Stomach (tissue), 9 donors: ENCODE data around the gene RPL28. TPM values are rescaled to one million over a fixed set of nuclear protein-coding genes. Genes with fewer than 3 reads are reported as not detected.

Source experiments
- DNase-seq, 2 donors: peaks; one replicate each; pipeline versions ENCODE4 v3.0.0 to v3.0.0-alpha.2; 2013 to 2019
- H3K27ac ChIP-seq, 5 donors: fragments of 200-600 bp in 4 of 5; sonication (generic) in 4 of 5; one replicate each; pipeline ENCODE4 v1.5.1; 2013 to 2019; ENCODE audit warnings: mild to moderate bottlenecking in 1 of 5, moderate library complexity in 1 of 5
- H3K27me3 ChIP-seq, 3 donors: fragments of 200-600 bp; sonication (generic); one replicate each; pipeline ENCODE4 v1.5.1; 2017 to 2019; ENCODE audit warnings: mixed run types in 1 of 3
- H3K36me3 ChIP-seq, 4 donors: fragments of 200-600 bp; sonication (generic); 1 replicate in 3 of 4; 2 replicates in 1 of 4; pipeline ENCODE4 v1.5.1; 2016 to 2019
- H3K4me1 ChIP-seq, 4 donors: fragments of 200-600 bp; sonication (generic); one replicate each; pipeline ENCODE4 v1.5.1; 2016 to 2019
- H3K4me3 ChIP-seq, 4 donors: fragments of 200-600 bp; sonication (generic) in 3 of 4; one replicate each; pipeline ENCODE4 v1.5.1; 2016 to 2019; ENCODE audit warnings: mild to moderate bottlenecking in 1 of 4
- H3K9me3 ChIP-seq, 4 donors: fragments of 200-600 bp; sonication (generic); one replicate each; pipeline ENCODE4 v1.5.1; 2016 to 2019
- EP300 ChIP-seq: sonication (generic); formaldehyde crosslinking; IDR thresholded peaks from one replicate; pipeline ENCODE4 v1.6.1; 2017; ENCODE audit warnings: antibody characterized with exemption
- POLR2A ChIP-seq, 4 donors: fragments of 450-650 bp; IDR thresholded peaks; one replicate each; pipeline ENCODE4 v1.6.1; 2016; ENCODE audit warnings: antibody characterized with exemption in 4 of 4, control low read depth in 2 of 4, mild to moderate bottlenecking in 1 of 4, moderate library complexity in 1 of 4
- POLR2AphosphoS5 ChIP-seq, 3 donors: sonication (generic); formaldehyde crosslinking; IDR thresholded peaks; one replicate each; pipeline ENCODE4 v1.6.1; 2016; ENCODE audit warnings: antibody characterized with exemption in 3 of 3
- WGBS, 5 donors: extraction: QIAGEN DNeasy Blood & Tissue Kit in 3 of 5; methylation state at CpG; one replicate each; pipeline versions ENCODE4 v1.1.5 to v1.1.7; 2013 to 2018; 5-methylcytosine and 5-hydroxymethylcytosine counted together
- intact Hi-C: fragments of 100-400 bp; cut with DNase I; formaldehyde crosslinking; loops from one replicate; pipeline ENCODE4 v1.15.1; 2023; ENCODE audit warnings: low total_unique reads
- polyA plus RNA-seq, 3 donors: library from polyadenylated mRNA; stranded (reverse); fragments of 200-250 nt; gene quantifications; one replicate each; pipeline ENCODE4 v1.2.3, GENCODE V29; 2013
- total RNA-seq, 5 donors: library from RNA; depleted of rRNA; stranded (reverse); fragments of >200 nt; gene quantifications; one replicate each; pipeline versions ENCODE4 v1.1.0 to v1.2.3, GENCODE V29; 2014 to 2016
- TF ChIP-seq, protein P1 (sequence below), 7 experiments: fragments of 450-650 bp in 4 of 7; fragments of 200-600 bp in 3 of 7; sonication (generic) in 3 of 7; IDR thresholded peaks; one replicate each; pipeline ENCODE4 v1.5.1; 2016 to 2019; ENCODE audit warnings: antibody characterized with exemption in 7 of 7, control low read depth in 2 of 7, mild to moderate bottlenecking in 1 of 7
- donor health status: healthy with polysubstance abuse.
- donor health status: Bipolar disorder and iron deficiency.
- donor health status: healthy.

The RPL28 gene
- total and polyA plus RNA-seq, 8 donors = 47.5 to 2,388 (median 624) TPM

DNA sequence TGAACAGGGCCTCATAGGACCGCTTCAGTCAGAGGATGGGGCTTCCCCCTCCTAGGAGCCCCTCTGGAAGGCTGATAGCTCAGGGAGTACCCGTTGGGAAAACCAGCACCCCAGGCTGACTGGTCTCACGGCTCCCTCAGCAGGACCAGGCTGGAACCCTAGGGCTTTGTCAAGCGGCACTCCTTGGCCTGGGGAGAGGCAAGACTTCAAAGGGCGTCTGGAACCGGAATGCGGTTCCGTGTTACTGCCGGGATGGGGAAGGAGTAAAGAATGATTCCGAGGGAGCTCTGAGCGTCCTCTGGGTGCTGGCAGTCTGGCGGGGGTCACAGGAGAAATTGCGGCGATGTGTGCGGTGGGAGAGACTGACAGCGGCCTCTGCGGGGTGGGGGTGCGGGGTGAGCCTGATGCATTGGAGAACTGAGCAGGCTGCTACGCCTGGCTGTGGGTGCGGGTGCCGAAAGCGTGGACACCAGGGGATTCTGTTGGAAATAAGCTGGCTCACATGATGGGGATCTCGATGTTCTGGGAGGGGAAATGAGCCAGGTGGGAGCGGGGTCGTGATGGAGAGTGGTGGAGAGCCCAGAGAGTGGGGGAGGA is 33.1 kb upstream of the RPL28 start:
- peaks cover 27 to 82% (median 42%) of the 10 kb centered on the region in 3 donors for H3K27me3 ChIP-seq
- peaks cover 18 to 24% (median 22%) of the 10 kb centered on the region in 4 donors for H3K4me1 ChIP-seq
- no peak for TF ChIP-seq POLR2AphosphoS5 (IDR thresholded peaks at IDR 0.05)
- no peak for TF ChIP-seq EP300
- no peak for TF ChIP-seq POLR2A (IDR thresholded peaks at IDR 0.05)
- TF ChIP-seq, protein P1, sequence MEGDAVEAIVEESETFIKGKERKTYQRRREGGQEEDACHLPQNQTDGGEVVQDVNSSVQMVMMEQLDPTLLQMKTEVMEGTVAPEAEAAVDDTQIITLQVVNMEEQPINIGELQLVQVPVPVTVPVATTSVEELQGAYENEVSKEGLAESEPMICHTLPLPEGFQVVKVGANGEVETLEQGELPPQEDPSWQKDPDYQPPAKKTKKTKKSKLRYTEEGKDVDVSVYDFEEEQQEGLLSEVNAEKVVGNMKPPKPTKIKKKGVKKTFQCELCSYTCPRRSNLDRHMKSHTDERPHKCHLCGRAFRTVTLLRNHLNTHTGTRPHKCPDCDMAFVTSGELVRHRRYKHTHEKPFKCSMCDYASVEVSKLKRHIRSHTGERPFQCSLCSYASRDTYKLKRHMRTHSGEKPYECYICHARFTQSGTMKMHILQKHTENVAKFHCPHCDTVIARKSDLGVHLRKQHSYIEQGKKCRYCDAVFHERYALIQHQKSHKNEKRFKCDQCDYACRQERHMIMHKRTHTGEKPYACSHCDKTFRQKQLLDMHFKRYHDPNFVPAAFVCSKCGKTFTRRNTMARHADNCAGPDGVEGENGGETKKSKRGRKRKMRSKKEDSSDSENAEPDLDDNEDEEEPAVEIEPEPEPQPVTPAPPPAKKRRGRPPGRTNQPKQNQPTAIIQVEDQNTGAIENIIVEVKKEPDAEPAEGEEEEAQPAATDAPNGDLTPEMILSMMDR (IDR thresholded peaks at IDR 0.05) = no peak
- no peak overlapping the region for H3K4me3 ChIP-seq
- peaks cover 0 to 1% (median under 1%) of the 10 kb centered on the region in 4 donors for H3K36me3 ChIP-seq
- DNase-seq = no peak
- intact Hi-C loops = no loop called here
- H3K9me3 ChIP-seq = no peaks in the 10 kb centered on the region
- no peak overlapping the region for H3K27ac ChIP-seq
- 49 to 67% (median 57%) methylated on average over 25 of the region's 25 CpGs for WGBS, 5 donors

DNA sequence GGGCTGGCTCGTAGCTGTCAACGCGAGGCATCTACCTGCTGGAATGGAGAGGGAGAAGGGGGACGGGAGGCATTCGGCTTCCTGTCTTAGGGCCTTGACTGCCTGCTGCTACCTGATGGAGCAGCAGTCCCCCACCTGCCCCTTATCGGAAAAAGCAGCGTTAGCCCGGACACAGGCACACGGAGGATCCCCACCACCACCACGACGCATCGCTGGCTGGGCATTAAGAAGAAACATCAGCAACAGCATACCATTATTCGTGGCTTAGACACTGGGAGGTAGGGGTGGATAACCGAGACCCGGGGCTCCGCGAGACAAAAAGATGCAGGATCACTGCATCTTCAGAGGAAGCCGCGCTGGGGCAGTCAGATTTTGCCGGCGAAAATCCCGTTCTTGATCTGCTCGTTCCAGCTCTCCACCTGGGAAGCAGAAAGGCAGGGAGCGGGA is 32.4 kb upstream of the RPL28 start:
- H3K9me3 ChIP-seq = no peaks in the 10 kb centered on the region
- H3K27ac ChIP-seq = no peak overlapping the region
- TF ChIP-seq EP300 = no peak
- TF ChIP-seq, protein P1 (IDR thresholded peaks at IDR 0.05) = no peak
- H3K36me3 ChIP-seq = no peaks in the 10 kb centered on the region
- intact Hi-C loops = no loop called here
- H3K27me3 ChIP-seq = peaks cover 27 to 82% (median 42%) of the 10 kb centered on the region in 3 donors
- WGBS, 5 donors = 3 to 9% (median 3%) methylated on average over 21 to 24 of the region's 24 CpGs
- H3K4me1 ChIP-seq = peaks cover 18 to 24% (median 22%) of the 10 kb centered on the region in 4 donors
- peak overlapping the region; percentile 34 to 59 (median 41) for H3K4me3 ChIP-seq
- DNase-seq = no peak

DNA sequence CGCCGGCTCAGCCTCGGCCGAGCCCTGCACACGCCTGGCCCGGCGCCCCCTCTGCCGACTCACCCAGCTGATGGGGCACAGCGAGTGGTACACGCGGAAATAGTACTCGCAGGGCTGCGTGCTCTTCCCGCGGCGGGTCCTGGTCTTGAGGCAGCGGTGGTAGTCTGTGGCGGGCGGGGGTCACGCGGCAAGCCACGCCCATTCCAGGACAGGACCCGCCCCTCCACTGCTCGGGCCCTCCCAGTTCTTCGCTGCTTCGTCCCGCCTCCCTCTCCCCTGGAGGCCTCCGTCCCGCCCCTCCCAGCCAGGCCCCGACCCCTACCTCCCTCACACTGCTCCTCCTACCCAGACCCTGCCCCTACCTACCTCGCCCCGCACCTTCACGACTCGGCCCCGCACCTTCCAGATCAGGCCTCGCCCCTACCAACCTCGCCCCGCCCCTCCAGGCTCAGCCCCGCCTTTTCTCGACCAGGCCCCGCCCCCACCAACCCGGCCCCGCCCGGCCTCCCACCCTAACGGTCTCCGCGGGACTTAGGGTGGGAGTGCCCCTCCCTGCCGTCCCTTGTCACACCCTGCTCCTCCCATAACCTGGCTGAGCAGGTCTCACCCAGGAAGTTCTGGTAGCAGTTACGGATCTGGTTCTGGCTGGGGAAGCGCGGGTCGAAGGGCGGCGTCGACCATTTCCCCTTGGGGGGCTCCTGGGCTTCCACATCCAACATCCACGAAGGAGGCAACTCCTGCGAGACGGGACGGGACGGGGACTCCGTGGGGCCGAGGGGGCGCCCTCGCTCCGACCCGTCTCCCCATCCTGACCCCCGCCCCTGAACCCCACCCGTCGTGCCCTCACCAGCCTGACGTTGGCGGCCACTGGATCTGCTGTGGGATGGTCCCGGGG is 31.7 kb upstream of the RPL28 start:
- peaks cover 27 to 82% (median 42%) of the 10 kb centered on the region in 3 donors for H3K27me3 ChIP-seq
- peak; percentile 79 to 85 for DNase-seq
- no peak overlapping the region for H3K27ac ChIP-seq
- H3K9me3 ChIP-seq = no peaks in the 10 kb centered on the region
- intact Hi-C loops = no loop called here
- H3K36me3 ChIP-seq = no peaks in the 10 kb centered on the region
- WGBS, 5 donors = 1 to 3% (median 2%) methylated on average over 23 to 72 of the region's 72 CpGs
- H3K4me3 ChIP-seq = peak overlapping the region; percentile 34 to 59 (median 41)
- TF ChIP-seq POLR2AphosphoS5 (IDR thresholded peaks at IDR 0.05) = peak in 1 of 3 donors; percentile 8
- TF ChIP-seq, protein P1 (IDR thresholded peaks at IDR 0.05) = no peak
- H3K4me1 ChIP-seq = peaks cover 18 to 24% (median 22%) of the 10 kb centered on the region in 4 donors

DNA sequence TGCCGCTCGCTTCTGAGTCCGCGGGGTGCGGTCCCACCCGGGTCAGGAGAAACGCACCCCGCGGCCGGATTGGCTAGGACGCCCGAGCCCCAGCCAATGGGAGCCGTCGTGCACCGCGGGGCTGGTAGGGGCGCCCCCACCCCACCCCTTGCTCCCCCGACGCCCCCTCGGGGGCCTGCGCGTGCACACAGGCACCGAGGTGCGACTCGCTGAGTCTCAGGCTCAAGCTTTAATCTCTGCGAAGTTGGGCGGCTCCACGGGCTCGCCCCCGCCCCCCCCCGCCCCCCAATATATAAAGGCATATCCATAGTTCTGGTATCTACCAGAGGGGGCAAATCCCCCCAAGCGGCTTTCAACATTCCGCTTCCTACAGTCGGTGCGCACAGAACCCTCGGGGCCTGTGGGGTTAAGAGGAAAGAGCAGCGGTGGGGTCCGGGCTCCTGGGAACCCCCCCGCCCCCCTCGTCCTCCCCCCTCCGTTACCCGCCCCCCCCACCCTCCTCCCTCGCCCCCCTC is 31.0 kb upstream of the RPL28 start, which contains the start of gene COX6B2:
Gene COX6B2 (minus strand): TSS at position 22 of the 515 bp plus-strand sequence. CDS start 198 bp downstream, outside the sequence.
- Histone ChIP-seq H3K4me3 (peak within 1 kb of the TSS; percentile 34 to 59 (median 41)), H3K9me3 (no peaks in the 10 kb centered on the region), H3K27ac (no peak within 1 kb of the TSS), H3K36me3 (no peaks in the 10 kb centered on the region), H3K27me3 (peaks cover 27 to 77% (median 42%) of the 10 kb centered on the region in 3 donors), H3K4me1 (peaks cover 18 to 24% (median 22%) of the 10 kb centered on the region in 4 donors)
- WGBS, 5 donors = 2 to 3% (median 3%) methylated on average over 11 to 43 of the region's 43 CpGs
- TF ChIP-seq, protein P1 (IDR thresholded peaks at IDR 0.05) = no peak
- TF ChIP-seq POLR2AphosphoS5 (IDR thresholded peaks at IDR 0.05) (no peak), POLR2A (IDR thresholded peaks at IDR 0.05) (no peak), EP300 (no peak)
- DNase-seq = no peak
- intact Hi-C loops = no loop called here
